22Rv1 (cell line): ENCODE results near the gene LUC7L2.

Experiments
- ZFX ChIP-seq: fragments of 450-650 bp; IDR thresholded peaks from 2 replicates; pipeline ENCODE4 v1.6.1; 2017; ENCODE audit warnings: antibody characterized with exemption, borderline replicate concordance
- TF ChIP-seq, protein P1 (sequence below): fragments of 450-650 bp; IDR thresholded peaks from 2 replicates; pipeline ENCODE4 v1.5.1; 2017; ENCODE audit warnings: mild to moderate bottlenecking

DNA sequence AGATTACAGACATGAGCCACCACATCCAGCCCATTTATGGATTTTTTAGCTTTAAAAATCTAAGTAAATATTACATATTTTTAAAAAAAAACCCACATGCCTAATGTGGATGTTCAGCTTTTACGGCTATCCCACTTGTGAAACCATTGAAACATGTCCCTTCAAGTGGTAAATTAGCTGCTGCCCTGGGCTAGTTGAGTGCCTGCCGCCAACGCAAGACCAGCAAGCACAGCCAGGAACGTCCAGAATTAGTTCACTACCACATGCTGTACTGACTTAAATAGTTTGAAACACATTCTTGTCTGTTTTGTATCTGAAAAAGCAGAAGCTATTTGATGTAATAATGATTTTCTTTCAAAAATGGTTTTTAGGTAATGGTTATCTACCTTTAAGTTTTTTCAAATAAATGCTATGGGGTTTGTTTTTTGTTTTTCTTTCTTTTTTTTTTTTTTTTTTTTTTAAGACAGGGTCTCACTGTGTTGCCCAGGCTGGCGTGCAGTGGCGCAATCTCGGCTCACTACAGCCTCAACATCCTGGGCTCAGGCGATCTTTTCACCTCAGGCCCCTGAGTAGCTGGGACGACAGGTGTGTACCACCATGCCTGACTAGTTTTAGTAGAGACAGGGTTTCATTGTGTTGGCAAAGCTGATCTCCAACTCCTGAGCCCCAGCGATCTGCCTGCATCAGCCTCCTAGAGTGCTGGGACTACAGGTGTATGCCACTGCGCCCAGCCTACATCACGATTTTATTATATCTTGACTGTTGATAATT, 66.7 kb downstream of the LUC7L2 start:
- TF ChIP-seq, protein P1, sequence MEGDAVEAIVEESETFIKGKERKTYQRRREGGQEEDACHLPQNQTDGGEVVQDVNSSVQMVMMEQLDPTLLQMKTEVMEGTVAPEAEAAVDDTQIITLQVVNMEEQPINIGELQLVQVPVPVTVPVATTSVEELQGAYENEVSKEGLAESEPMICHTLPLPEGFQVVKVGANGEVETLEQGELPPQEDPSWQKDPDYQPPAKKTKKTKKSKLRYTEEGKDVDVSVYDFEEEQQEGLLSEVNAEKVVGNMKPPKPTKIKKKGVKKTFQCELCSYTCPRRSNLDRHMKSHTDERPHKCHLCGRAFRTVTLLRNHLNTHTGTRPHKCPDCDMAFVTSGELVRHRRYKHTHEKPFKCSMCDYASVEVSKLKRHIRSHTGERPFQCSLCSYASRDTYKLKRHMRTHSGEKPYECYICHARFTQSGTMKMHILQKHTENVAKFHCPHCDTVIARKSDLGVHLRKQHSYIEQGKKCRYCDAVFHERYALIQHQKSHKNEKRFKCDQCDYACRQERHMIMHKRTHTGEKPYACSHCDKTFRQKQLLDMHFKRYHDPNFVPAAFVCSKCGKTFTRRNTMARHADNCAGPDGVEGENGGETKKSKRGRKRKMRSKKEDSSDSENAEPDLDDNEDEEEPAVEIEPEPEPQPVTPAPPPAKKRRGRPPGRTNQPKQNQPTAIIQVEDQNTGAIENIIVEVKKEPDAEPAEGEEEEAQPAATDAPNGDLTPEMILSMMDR = no peak
- no peak for TF ChIP-seq ZFX
